HepG2 (cell line): ENCODE results near the gene TPPP3. TPM values are rescaled to one million over a fixed set of nuclear protein-coding genes. Genes with fewer than 3 reads are reported as not detected.

ENCODE experiments used
- AGO1 ChIP-seq: fragments of 200-400 bp; formaldehyde crosslinking; IDR thresholded peaks from 2 replicates; pipeline ENCODE4 v1.6.1; 2017; ENCODE audit warnings: mild to moderate bottlenecking, low read depth, low read length, moderate library complexity; ENCODE audit not compliant: poor library complexity, severe bottlenecking
- ARHGAP35 ChIP-seq: sonication (generic); formaldehyde crosslinking; IDR thresholded peaks from 2 replicates; pipeline ENCODE4 v1.9.0; 2022; ENCODE audit warnings: mild to moderate bottlenecking, inconsistent platforms, moderate library complexity, missing genetic modification reagents, borderline replicate concordance
- ARNT2 ChIP-seq: sonication (generic); formaldehyde crosslinking; IDR thresholded peaks from 2 replicates; pipeline ENCODE4 v1.8.0; 2022; ENCODE audit warnings: mild to moderate bottlenecking, low read depth, missing genetic modification reagents, moderate library complexity
- BRD4 ChIP-seq: sonication (generic); formaldehyde crosslinking; IDR thresholded peaks from 2 replicates; pipeline ENCODE4 v1.4.0; 2020; ENCODE audit warnings: missing genetic modification reagents
- CC2D1A ChIP-seq: sonication (generic); formaldehyde crosslinking; IDR thresholded peaks from 2 replicates; pipeline ENCODE4 v1.8.1; 2023; ENCODE audit warnings: mild to moderate bottlenecking, missing genetic modification reagents
- HDAC2 ChIP-seq: sonication (generic); formaldehyde crosslinking; IDR thresholded peaks from 2 replicates; pipeline ENCODE4 v1.4.0; 2020; ENCODE audit warnings: missing genetic modification reagents
- IKZF1 ChIP-seq: fragments of 450-650 bp; IDR thresholded peaks from 2 replicates; pipeline ENCODE4 v1.7.1; 2016
- KAT2B ChIP-seq: fragments of 150-350 bp; IDR thresholded peaks from 2 replicates; pipeline ENCODE4 v1.6.1; 2014; ENCODE audit warnings: low read depth, low read length, borderline replicate concordance
- KAT8 ChIP-seq: IDR thresholded peaks from 2 replicates; pipeline ENCODE4 v1.6.1; 2016; ENCODE audit warnings: missing genetic modification reagents, missing compliant biosample characterization
- KDM3A ChIP-seq: IDR thresholded peaks from 2 replicates; pipeline ENCODE4 v1.6.1; 2018; ENCODE audit warnings: low read depth, missing compliant biosample characterization
- MIER2 ChIP-seq: IDR thresholded peaks from 2 replicates; pipeline ENCODE4 v1.6.1; 2016; ENCODE audit warnings: missing biosample characterization, missing genetic modification reagents
- SOX6 ChIP-seq, 2 experiments: fragments of 450-650 bp in 1 of 2; sonication (generic) in 1 of 2; formaldehyde crosslinking in 1 of 2; IDR thresholded peaks; 2 replicates each; pipeline versions ENCODE4 v1.4.0 to v1.6.1; 2017 to 2020; ENCODE audit warnings: antibody characterized with exemption in 1 of 2, mild to moderate bottlenecking in 1 of 2, missing genetic modification reagents in 1 of 2
- XRCC5 ChIP-seq: fragments of 200-400 bp; formaldehyde crosslinking; optimal IDR thresholded peaks from 2 replicates; pipeline ENCODE3; 2017; ENCODE audit warnings: mild to moderate bottlenecking, low read length
- ZFP62 ChIP-seq: sonication (generic); formaldehyde crosslinking; IDR thresholded peaks from 2 replicates; pipeline ENCODE4 v1.4.0; 2020; ENCODE audit warnings: missing genetic modification reagents
- ZNF276 ChIP-seq: sonication (generic); formaldehyde crosslinking; IDR thresholded peaks from 2 replicates; pipeline ENCODE4 v1.4.0; 2020; ENCODE audit warnings: mild to moderate bottlenecking, low read depth, missing genetic modification reagents
- ZNF558 ChIP-seq: sonication (generic); formaldehyde crosslinking; IDR thresholded peaks from 2 replicates; pipeline ENCODE4 v1.9.0; 2022; ENCODE audit warnings: mild to moderate bottlenecking, missing genetic modification reagents, borderline replicate concordance
- ZNF746 ChIP-seq: sonication (generic); formaldehyde crosslinking; IDR thresholded peaks from 2 replicates; pipeline ENCODE4 v1.8.0; 2022; ENCODE audit warnings: mild to moderate bottlenecking, missing genetic modification reagents
- ZNF891 ChIP-seq: sonication (generic); formaldehyde crosslinking; IDR thresholded peaks from 2 replicates; pipeline ENCODE4 v1.5.0; 2020; ENCODE audit warnings: mild to moderate bottlenecking, missing genetic modification reagents
- polyA plus RNA-seq, 8 experiments: library from polyadenylated mRNA; depleted of rRNA in 3 of 8; stranded (reverse) in 7 of 8; unstranded in 1 of 8; fragments of >200 nt; fragmentation: Illumina TruSeq in 4 of 8; extraction: Trizol in 4 of 8; gene quantifications; 2 replicates each; pipeline versions ENCODE4 v1.2.1 to v1.2.3, GENCODE V29; 2011 to 2016; ENCODE audit warnings: low read depth in 4 of 8, missing spikeins in 1 of 8, mixed read lengths in 1 of 8; ENCODE audit not compliant: insufficient read depth in 1 of 8
- total RNA-seq, 5 experiments: library from RNA; depleted of rRNA; stranded (reverse); fragments of >200 nt; fragmentation: Illumina TruSeq; extraction: Trizol; gene quantifications; 2 replicates each; pipeline ENCODE4 v1.2.3, GENCODE V29; 2016; ENCODE audit warnings: low read depth in 1 of 5
- TF ChIP-seq, protein P1 (sequence below), 2 experiments: sonication (generic) in 1 of 2; formaldehyde crosslinking in 1 of 2; IDR thresholded peaks; 2 replicates each; pipeline versions ENCODE4 v1.6.1 to v1.9.0; 2014 to 2022; ENCODE audit warnings: antibody characterized with exemption in 1 of 2, borderline replicate concordance in 1 of 2, inconsistent platforms in 1 of 2, low read depth in 1 of 2, missing genetic modification reagents in 1 of 2
- TF ChIP-seq, protein P2 (sequence below): IDR thresholded peaks from 2 replicates; pipeline ENCODE4 v1.6.1; 2016; ENCODE audit warnings: mild to moderate bottlenecking

The TPPP3 gene
- total and polyA plus RNA-seq, 2 of the 13 experiments (the other 11 are each of a cell fraction or from before 2014, with no cell fraction given) = 0.16 to 0.44 TPM

DNA sequence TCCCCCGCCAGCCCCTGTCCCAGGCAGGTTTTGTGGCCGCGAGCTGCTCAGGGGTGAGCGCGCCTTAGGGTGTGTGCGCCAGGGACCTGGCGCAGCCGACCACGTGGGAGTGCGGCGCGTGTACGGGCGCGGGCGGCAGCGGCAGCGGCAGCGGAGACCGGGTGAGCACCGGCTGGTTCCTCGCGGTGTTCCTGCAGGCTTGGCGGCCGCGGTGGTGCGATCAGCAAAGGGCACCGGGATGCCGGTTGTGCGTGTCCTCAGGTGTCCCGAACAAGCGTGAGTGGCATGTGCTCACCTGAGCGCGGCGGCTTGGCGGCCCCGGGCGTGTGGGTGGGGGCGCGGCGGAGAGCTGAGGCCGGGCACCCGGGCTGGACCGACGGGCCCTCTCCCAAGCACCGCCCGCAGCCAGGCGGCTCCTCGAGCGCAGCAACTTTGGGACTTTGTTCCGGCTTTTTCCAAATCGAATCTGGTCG, 37.2 kb upstream of the TPPP3 start (continued):
- no peak for TF ChIP-seq AGO1
- 0 out of 2 replicates have a peak, but pooled peaks have one; percentile 54 for TF ChIP-seq BRD4 (CRISPR knock-in tag)
- TF ChIP-seq IKZF1 = no peak
- no peak for TF ChIP-seq ZNF746 (CRISPR knock-in tag)
- peak; percentile 43; the same call in 1 of the 2 replicates for TF ChIP-seq KAT8 (CRISPR knock-in tag)
- no peak for TF ChIP-seq MIER2 (CRISPR knock-in tag)
- TF ChIP-seq ZNF891 = peak; percentile 95
- TF ChIP-seq, protein P1, sequence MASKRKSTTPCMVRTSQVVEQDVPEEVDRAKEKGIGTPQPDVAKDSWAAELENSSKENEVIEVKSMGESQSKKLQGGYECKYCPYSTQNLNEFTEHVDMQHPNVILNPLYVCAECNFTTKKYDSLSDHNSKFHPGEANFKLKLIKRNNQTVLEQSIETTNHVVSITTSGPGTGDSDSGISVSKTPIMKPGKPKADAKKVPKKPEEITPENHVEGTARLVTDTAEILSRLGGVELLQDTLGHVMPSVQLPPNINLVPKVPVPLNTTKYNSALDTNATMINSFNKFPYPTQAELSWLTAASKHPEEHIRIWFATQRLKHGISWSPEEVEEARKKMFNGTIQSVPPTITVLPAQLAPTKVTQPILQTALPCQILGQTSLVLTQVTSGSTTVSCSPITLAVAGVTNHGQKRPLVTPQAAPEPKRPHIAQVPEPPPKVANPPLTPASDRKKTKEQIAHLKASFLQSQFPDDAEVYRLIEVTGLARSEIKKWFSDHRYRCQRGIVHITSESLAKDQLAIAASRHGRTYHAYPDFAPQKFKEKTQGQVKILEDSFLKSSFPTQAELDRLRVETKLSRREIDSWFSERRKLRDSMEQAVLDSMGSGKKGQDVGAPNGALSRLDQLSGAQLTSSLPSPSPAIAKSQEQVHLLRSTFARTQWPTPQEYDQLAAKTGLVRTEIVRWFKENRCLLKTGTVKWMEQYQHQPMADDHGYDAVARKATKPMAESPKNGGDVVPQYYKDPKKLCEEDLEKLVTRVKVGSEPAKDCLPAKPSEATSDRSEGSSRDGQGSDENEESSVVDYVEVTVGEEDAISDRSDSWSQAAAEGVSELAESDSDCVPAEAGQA (IDR thresholded peaks at IDR 0.05; ENCODE audit: low read depth) = no peak
- TF ChIP-seq, protein P1 (CRISPR knock-in tag; IDR thresholded peaks at IDR 0.05; ENCODE audit: borderline replicate concordance) = no peak
- TF ChIP-seq HDAC2 (CRISPR knock-in tag) = peak; percentile 31; the same call in 1 of the 2 replicates
- peak; percentile 31 for TF ChIP-seq XRCC5
- no peak for TF ChIP-seq ZFP62 (CRISPR knock-in tag)
- no peak for TF ChIP-seq CC2D1A (CRISPR knock-in tag)
- TF ChIP-seq ARHGAP35 (CRISPR knock-in tag) = peak; percentile 90
- no peak for TF ChIP-seq KAT2B
- TF ChIP-seq KDM3A (CRISPR knock-in tag) = no peak
- TF ChIP-seq ZNF558 (CRISPR knock-in tag) = no peak
- no peak for TF ChIP-seq SOX6 (IDR thresholded peaks at IDR 0.05)
- peak; percentile 59 for TF ChIP-seq SOX6 (CRISPR knock-in tag; IDR thresholded peaks at IDR 0.05)
- TF ChIP-seq, protein P2, sequence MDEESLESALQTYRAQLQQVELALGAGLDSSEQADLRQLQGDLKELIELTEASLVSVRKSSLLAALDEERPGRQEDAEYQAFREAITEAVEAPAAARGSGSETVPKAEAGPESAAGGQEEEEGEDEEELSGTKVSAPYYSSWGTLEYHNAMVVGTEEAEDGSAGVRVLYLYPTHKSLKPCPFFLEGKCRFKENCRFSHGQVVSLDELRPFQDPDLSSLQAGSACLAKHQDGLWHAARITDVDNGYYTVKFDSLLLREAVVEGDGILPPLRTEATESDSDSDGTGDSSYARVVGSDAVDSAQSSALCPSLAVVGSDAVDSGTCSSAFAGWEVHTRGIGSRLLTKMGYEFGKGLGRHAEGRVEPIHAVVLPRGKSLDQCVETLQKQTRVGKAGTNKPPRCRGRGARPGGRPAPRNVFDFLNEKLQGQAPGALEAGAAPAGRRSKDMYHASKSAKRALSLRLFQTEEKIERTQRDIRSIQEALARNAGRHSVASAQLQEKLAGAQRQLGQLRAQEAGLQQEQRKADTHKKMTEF = peak; percentile 61; the same call in 1 of the 2 replicates
- peak; percentile 85; the same call in 1 of the 2 replicates for TF ChIP-seq ZNF276 (CRISPR knock-in tag)
- peak; percentile 90 for TF ChIP-seq ARNT2 (CRISPR knock-in tag)
